CD4-positive, alpha-beta T cell treated with Interleukin-15 for 1 hour (primary cell): ENCODE data around the gene OR51B2.

Experiments
- DNase-seq: peaks from one replicate; pipeline ENCODE4 v3.0.0-alpha.2; 2020

Gene OR51B2

DNA sequence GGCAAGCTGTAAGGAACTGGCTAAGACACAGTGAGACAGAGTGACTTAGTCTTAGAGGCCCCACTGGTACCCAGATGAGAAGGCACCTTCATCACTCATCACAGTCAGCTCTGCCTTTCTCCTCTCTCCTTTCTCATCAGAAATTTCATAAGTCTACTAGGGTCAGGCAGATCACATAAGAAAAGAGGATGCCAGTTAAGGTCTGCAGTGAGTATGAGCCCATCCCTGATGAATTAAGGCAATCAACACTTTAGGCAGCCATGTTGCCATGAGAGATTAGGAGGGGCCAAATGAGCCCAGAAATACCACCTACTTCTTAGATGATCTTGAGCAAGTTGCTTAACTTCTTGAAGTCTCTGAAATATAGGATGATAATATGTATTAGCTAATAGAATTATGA lies 42.5 kb downstream of the OR51B2 start:
- no peak for DNase-seq

GRCh38 chr11:5280582-5281102 lies 43.5 kb downstream of the OR51B2 start:
- DNase-seq = peak; percentile 39

DNA sequence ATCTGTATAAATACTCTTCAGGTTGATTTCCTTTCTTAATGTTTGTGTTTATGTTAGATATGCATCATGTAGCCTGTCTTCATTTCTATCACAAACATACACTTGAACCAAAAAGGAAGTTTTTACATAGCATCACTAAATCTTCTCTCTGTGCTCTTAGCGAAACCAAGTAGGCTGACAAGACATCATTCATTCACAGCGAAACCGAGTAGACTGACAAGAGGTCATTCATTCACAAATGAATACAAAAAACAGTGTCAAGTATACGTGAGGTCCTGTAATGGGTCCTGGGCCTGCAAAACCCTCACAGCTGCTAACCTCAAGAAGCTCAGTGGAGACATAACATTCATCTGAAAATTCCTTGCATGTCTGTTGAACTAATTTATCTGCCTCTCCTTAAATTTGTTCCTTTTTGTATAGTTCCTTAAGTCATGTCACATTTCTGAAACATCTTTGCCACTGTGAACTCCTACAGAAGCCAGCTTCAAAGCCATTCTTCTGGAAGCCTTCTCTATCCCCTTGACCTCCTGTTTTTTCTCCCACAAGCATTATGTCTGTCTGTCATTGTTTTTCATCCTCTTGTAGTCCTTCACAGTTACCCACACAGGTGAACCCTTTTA lies 44.5 kb downstream of the OR51B2 start:
- DNase-seq = no peak

- no peak for DNase-seq
These were observed 46.2 kb downstream of the OR51B2 start for GRCh38 chr11:5277807-5278382.

DNA sequence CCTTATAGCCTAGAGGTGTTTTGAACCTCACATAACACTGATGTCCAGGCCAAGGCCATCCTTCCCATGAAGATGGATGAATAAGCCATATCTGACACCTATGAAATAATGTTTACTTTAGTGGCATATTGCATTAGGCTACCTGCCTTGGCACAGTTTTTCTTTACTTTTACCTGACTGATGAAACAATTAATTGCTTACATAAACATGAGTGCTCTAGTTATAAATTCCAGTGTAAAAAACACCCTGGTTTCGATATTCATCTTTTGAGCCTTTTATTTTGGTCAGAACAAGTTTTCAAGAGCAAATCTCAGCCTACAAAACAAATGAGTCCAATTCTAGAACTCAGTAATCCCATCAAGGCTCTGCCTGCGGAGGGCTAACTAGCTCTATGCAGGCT lies 47.4 kb downstream of the OR51B2 start:
- no peak for DNase-seq

DNA sequence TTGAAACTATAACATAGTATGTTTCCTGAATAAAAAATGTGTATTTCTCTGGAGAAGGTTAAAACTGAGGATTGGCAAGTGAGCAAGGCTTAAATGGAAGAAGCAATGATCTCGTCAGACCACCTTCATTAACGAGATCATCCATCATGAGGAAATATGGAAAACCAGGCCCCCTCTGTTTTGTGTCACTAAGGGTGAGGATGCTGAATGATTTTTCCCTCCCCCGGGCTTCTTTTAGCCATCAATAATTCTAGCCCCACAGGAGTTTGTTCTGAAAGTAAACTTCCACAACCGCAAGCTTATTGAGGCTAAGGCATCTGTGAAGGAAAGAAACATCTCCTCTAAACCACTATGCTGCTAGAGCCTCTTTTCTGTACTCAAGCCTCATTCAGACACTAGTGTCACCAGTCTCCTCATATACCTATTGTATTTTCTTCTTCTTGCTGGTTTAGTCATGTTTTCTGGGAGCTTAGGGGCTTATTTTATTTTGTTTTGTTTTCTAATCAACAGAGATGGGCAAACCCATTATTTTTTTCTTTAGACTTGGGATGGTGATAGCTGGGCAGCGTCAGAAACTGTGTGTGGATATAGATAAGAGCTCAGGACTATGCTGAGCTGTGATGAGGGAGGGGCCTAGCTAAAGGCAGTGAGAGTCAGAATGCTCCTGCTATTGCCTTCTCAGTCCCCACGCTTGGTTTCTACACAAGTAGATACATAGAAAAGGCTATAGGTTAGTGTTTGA lies 48.6 kb downstream of the OR51B2 start:
- DNase-seq = no peak

GRCh38 chr11:5274395-5274794 lies 49.7 kb downstream of the OR51B2 start:
- DNase-seq = no peak
